ENCODE measurements around the gene TBC1D22A. TPM values are rescaled to one million over a fixed set of nuclear protein-coding genes. Genes with fewer than 3 reads are reported as not detected.
A peak's percentile ranks its signal among the peaks of the same experiment; 100 is the strongest.

Gene TBC1D22A
- total and polyA plus RNA-seq, 9 of the 15 experiments (the other 6 are each of a cell fraction or from before 2014, with no cell fraction given), result 0.20 to 11.5 (median 5.2) TPM

DNA sequence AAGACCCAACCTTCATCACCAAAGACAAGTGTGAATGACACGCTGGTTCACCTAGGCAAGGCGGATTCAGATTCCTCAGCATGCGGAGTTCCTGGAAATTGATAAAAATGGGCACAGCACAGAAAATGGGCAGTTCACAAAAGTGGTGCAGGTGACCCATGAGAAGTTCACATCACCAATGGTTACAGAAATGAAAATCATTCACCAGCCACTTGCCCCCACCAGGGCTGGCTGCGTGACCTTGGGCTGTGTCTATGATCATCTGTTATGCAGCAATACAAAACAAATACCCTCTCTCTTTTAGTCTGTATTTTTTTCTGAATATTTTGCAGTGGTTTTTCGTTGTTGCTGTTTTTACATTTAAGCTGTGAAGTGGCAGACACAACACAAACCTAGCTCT, 415.9 kb downstream of the TBC1D22A start:
- POLR2A ChIA-PET, result no interaction called here
- no peak for FAIRE-seq
- in situ Hi-C loops (cut with MboI), result no loop called here

DNA sequence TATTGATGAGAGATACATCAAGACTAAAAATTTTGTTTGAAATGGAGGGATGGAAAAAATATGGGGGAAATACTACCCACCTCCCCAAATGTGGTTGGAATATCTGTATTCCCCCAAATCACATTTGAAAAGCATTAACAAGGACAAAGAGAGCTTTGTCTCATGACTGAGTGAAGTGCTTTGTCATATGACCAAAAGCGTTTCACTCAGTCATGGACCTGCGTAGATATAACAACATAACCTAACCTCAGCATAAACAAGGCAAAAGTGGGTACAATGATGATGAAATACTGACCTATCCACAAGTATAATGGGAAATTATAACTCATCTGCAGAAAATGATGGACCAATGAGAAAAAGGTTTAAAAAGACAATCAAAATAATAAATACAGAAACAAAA, 418.3 kb downstream of the TBC1D22A start:
- TF ChIP-seq, protein P1, sequence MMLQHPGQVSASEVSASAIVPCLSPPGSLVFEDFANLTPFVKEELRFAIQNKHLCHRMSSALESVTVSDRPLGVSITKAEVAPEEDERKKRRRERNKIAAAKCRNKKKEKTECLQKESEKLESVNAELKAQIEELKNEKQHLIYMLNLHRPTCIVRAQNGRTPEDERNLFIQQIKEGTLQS (IDR thresholded peaks at IDR 0.05), result peak; percentile 33; the same call in 1 of the 2 replicates
- TF ChIP-seq, protein P1 (CRISPR knock-in tag; conservative IDR thresholded peaks at IDR 0.05), result no peak
- TF ChIP-seq, protein P2, sequence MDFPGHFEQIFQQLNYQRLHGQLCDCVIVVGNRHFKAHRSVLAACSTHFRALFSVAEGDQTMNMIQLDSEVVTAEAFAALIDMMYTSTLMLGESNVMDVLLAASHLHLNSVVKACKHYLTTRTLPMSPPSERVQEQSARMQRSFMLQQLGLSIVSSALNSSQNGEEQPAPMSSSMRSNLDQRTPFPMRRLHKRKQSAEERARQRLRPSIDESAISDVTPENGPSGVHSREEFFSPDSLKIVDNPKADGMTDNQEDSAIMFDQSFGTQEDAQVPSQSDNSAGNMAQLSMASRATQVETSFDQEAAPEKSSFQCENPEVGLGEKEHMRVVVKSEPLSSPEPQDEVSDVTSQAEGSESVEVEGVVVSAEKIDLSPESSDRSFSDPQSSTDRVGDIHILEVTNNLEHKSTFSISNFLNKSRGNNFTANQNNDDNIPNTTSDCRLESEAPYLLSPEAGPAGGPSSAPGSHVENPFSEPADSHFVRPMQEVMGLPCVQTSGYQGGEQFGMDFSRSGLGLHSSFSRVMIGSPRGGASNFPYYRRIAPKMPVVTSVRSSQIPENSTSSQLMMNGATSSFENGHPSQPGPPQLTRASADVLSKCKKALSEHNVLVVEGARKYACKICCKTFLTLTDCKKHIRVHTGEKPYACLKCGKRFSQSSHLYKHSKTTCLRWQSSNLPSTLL (IDR thresholded peaks at IDR 0.05), result no peak
- Histone ChIP-seq H3K9me3 (replicated peaks; ENCODE audit: control insufficient read depth, insufficient read depth, low read depth, low read length) (no peaks in the 10 kb centered on the region), H3K4me3 (no peak overlapping the region), H2AFZ (ENCODE audit: low read depth, low read length) (no peak overlapping the region), H4K20me1 (replicated peaks; ENCODE audit: control insufficient read depth, insufficient read depth, low read length) (no peaks in the 10 kb centered on the region), H3K27ac (ENCODE audit: extremely low read depth, low read depth, low read length) (no peak overlapping the region), H3K4me2 (ENCODE audit: insufficient read depth, low read length) (no peak overlapping the region), H3K9ac (ENCODE audit: insufficient read depth in 1 of 2, low read depth in 2 of 2, low read length in 2 of 2) (no peak overlapping the region), H3K79me2 (ENCODE audit: control insufficient read depth, insufficient read depth, low read length) (no peaks in the 10 kb centered on the region), H3K9me1 (ENCODE audit: control insufficient read depth, insufficient read depth, low read length) (no peaks in the 10 kb centered on the region), H3K27me3 (ENCODE audit: control insufficient read depth in 2 of 2, insufficient read depth in 2 of 2, low read length in 2 of 2) (peaks cover 0 to 7% of the 10 kb centered on the region in 2 experiments; a peak in 1 of 5 replicates), H3K4me1 (replicated peaks in 1 of 2; ENCODE audit: control insufficient read depth in 2 of 2, insufficient read depth in 2 of 2, low read length in 2 of 2) (no peaks in the 10 kb centered on the region; a peak in 1 of 5 replicates), H3K36me3 (ENCODE audit: control insufficient read depth, insufficient read depth, low read length) (no peaks in the 10 kb centered on the region)
- ChIA-PET POLR2A (no interaction called here), CTCF (ENCODE audit: low intra/inter-chr PET ratio) (no interaction called here)
- ATAC-seq (no peak), DNase-seq (ENCODE audit: extremely low read depth in 1 of 4, low spot score in 3 of 4) (no peak), FAIRE-seq (no peak)
- no TSS peak for BruUV-seq (replicated peaks)
- intact Hi-C loops (cut with micrococcal nuclease), result no loop called here
- in situ Hi-C loops (cut with MboI), result no loop called here
- WGBS (ENCODE audit: insufficient coverage, low coverage, missing lambda C conversion rate), result 35% methylated on average over 2 of the region's 2 CpGs

More for the DNA sequence above, 415.9 kb downstream of the TBC1D22A start:
- H4K20me1 ChIP-seq (replicated peaks; ENCODE audit: control insufficient read depth, insufficient read depth, low read length), result no peaks in the 10 kb centered on the region
- WGBS (ENCODE audit: insufficient coverage, low coverage, missing lambda C conversion rate), result 43% methylated on average over 5 of the region's 5 CpGs
- no peak overlapping the region for H3K27ac ChIP-seq (ENCODE audit: extremely low read depth, low read depth, low read length)
- no peak overlapping the region for H3K4me2 ChIP-seq (ENCODE audit: insufficient read depth, low read length)
- H3K27me3 ChIP-seq (ENCODE audit: control insufficient read depth in 2 of 2, insufficient read depth in 2 of 2, low read length in 2 of 2), result peaks cover 0 to 7% of the 10 kb centered on the region in 2 experiments; a peak in 1 of 5 replicates
- no peaks in the 10 kb centered on the region for H3K36me3 ChIP-seq (ENCODE audit: control insufficient read depth, insufficient read depth, low read length)
- CTCF ChIA-PET (ENCODE audit: low intra/inter-chr PET ratio), result no interaction called here
- no peaks in the 10 kb centered on the region for H3K9me1 ChIP-seq (ENCODE audit: control insufficient read depth, insufficient read depth, low read length)
- H3K4me1 ChIP-seq (replicated peaks in 1 of 2; ENCODE audit: control insufficient read depth in 2 of 2, insufficient read depth in 2 of 2, low read length in 2 of 2), result no peaks in the 10 kb centered on the region; a peak in 1 of 5 replicates
- TF ChIP-seq CREB1 (IDR thresholded peaks at IDR 0.05) (no peak), CREB1 (CRISPR knock-in tag; IDR thresholded peaks at IDR 0.05) (no peak)
- H3K4me3 ChIP-seq, result no peak overlapping the region
- DNase-seq (ENCODE audit: extremely low read depth in 1 of 4, low spot score in 3 of 4) (no peak), ATAC-seq (no peak)
- H2AFZ ChIP-seq (ENCODE audit: low read depth, low read length), result no peak overlapping the region
- no TSS peak for BruUV-seq (replicated peaks)
- H3K9me3 ChIP-seq (replicated peaks; ENCODE audit: control insufficient read depth, insufficient read depth, low read depth, low read length), result no peaks in the 10 kb centered on the region
- H3K9ac ChIP-seq (ENCODE audit: insufficient read depth in 1 of 2, low read depth in 2 of 2, low read length in 2 of 2), result no peak overlapping the region
- no peaks in the 10 kb centered on the region for H3K79me2 ChIP-seq (ENCODE audit: control insufficient read depth, insufficient read depth, low read length)
- intact Hi-C loops (cut with micrococcal nuclease), result no loop called here

All from K562 (cell line).